Ishikawa (cell line): ENCODE results near the gene F13A1.

Experiments used
- EP300 ChIP-seq: IDR thresholded peaks from 2 replicates; pipeline ENCODE4 v1.6.1; 2012; ENCODE audit warnings: borderline replicate concordance
- TAF1 ChIP-seq: IDR thresholded peaks from 2 replicates; pipeline ENCODE4 v1.6.1; 2012; ENCODE audit warnings: low read depth, mild to moderate bottlenecking

GRCh38 chr6:6350696-6351095 is 30.2 kb upstream of the F13A1 start:
- TF ChIP-seq TAF1 (no peak), EP300 (no peak)
